GM18508 (cell line): Measurements from ENCODE around the gene LRRC51.

ENCODE experiments used
- ATAC-seq: cut with Tn5 transposase; IDR thresholded peaks from one replicate; pipeline ENCODE4 v1.9.1; 2021; ENCODE audit warnings: moderate number of reproducible peaks; ENCODE audit not compliant: insufficient read depth, unreplicated experiment

Gene LRRC51

GRCh38 chr11:72080326-72081183 is at the start of gene LRRC51, which contains the start of gene NUMA1:
Gene LRRC51, plus strand, starts transcription at chr11:72080850. Its CDS starts 8,234 bp downstream, at chr11:72089084.
Gene NUMA1, minus strand, starts transcription at chr11:72080542. Its CDS starts 44,599 bp downstream, at chr11:72035943.
- ATAC-seq = peak; percentile 82

GRCh38 chr11:72036687-72037086 is 44.0 kb upstream of the LRRC51 start:
- ATAC-seq = no peak

GRCh38 chr11:72037554-72038311 is 42.9 kb upstream of the LRRC51 start:
- no peak for ATAC-seq

- no peak for ATAC-seq
Measured at GRCh38 chr11:72038491-72038890, 42.2 kb upstream of the LRRC51 start.

GRCh38 chr11:72039031-72039855 is 41.4 kb upstream of the LRRC51 start:
- ATAC-seq = no peak

- no peak for ATAC-seq
Measured at GRCh38 chr11:72039856-72040401, 40.7 kb upstream of the LRRC51 start.

- ATAC-seq = no peak
Measured at GRCh38 chr11:72040491-72041363, 39.9 kb upstream of the LRRC51 start.

GRCh38 chr11:72041364-72042063 is 39.1 kb upstream of the LRRC51 start:
- no peak for ATAC-seq

GRCh38 chr11:72042064-72042745 is 38.4 kb upstream of the LRRC51 start:
- ATAC-seq = no peak

- ATAC-seq = no peak
Measured at GRCh38 chr11:72045849-72046248, 34.8 kb upstream of the LRRC51 start.

- ATAC-seq = no peak
Measured at GRCh38 chr11:72048766-72049460, 31.7 kb upstream of the LRRC51 start.

- ATAC-seq = no peak
Measured at GRCh38 chr11:72058416-72059034, 22.1 kb upstream of the LRRC51 start.

GRCh38 chr11:72061739-72062396 is 18.8 kb upstream of the LRRC51 start:
- ATAC-seq = no peak

GRCh38 chr11:72066855-72067254 is 13.8 kb upstream of the LRRC51 start:
- no peak for ATAC-seq

GRCh38 chr11:72067266-72067665 is 13.4 kb upstream of the LRRC51 start:
- no peak for ATAC-seq

- no peak for ATAC-seq
Measured at GRCh38 chr11:72067676-72068075, 13.0 kb upstream of the LRRC51 start.

GRCh38 chr11:72069200-72069599 is 11.4 kb upstream of the LRRC51 start:
- ATAC-seq = no peak
